Gastrocnemius medialis (tissue), 4 donors: ENCODE measurements around the gene C10orf53. TPM values are rescaled to one million over a fixed set of nuclear protein-coding genes. Genes with fewer than 3 reads are reported as not detected.

ENCODE experiments used
- ATAC-seq, 2 donors: fragments of 150-250 bp; one replicate each; pipeline ENCODE4 v1.9.1; 2016
- DNase-seq, 2 donors: peaks; one replicate each; pipeline ENCODE4 v3.0.0-alpha.2; 2019
- H3K27ac ChIP-seq, 4 donors: fragments of 200-600 bp; sonication (generic); 1 replicate in 1 of 4; 2 replicates in 3 of 4; pipeline ENCODE4 v1.5.1; 2016 to 2018; ENCODE audit warnings: mild to moderate bottlenecking in 2 of 4, moderate library complexity in 1 of 4
- H3K27me3 ChIP-seq, 3 donors: fragments of 200-600 bp; sonication (generic) in 2 of 3; 1 replicate in 1 of 3; 2 replicates in 2 of 3; pipeline versions ENCODE4 v1.5.1 to v1.6.0; 2016 to 2019; ENCODE audit warnings: mild to moderate bottlenecking in 1 of 3, moderate library complexity in 1 of 3
- H3K36me3 ChIP-seq, 2 donors: fragments of 200-600 bp; sonication (generic) in 1 of 2; one replicate each; pipeline ENCODE4 v1.5.1; 2017 to 2018
- H3K4me1 ChIP-seq, 2 donors: fragments of 200-600 bp; sonication (generic) in 1 of 2; one replicate each; pipeline ENCODE4 v1.5.1; 2016 to 2017; ENCODE audit warnings: mild to moderate bottlenecking in 2 of 2
- H3K4me3 ChIP-seq, 4 donors: fragments of 200-600 bp; sonication (generic) in 3 of 4; 1 replicate in 1 of 4; 2 replicates in 3 of 4; pipeline ENCODE4 v1.5.1; 2016 to 2019; ENCODE audit warnings: mild to moderate bottlenecking in 2 of 4
- H3K9me3 ChIP-seq, 3 donors: fragments of 200-600 bp; sonication (generic) in 2 of 3; 1 replicate in 1 of 3; 2 replicates in 2 of 3; pipeline ENCODE4 v1.5.1; 2016 to 2019
- CTCF ChIP-seq, 5 experiments: fragments of 450-650 bp in 3 of 5; fragments of 200-600 bp in 2 of 5; sonication (generic) in 2 of 5; IDR thresholded peaks in 4 of 5; conservative IDR thresholded peaks in 1 of 5; 1 replicate in 4 of 5; 2 replicates in 1 of 5; pipeline ENCODE4 v1.5.1; 2016 to 2019; ENCODE audit warnings: antibody characterized with exemption in 5 of 5, mild to moderate bottlenecking in 3 of 5, moderate library complexity in 3 of 5
- POLR2A ChIP-seq, 2 donors: fragments of 450-650 bp; IDR thresholded peaks; one replicate each; pipeline ENCODE4 v1.6.1; 2017; ENCODE audit warnings: antibody characterized with exemption in 2 of 2, mild to moderate bottlenecking in 2 of 2, moderate library complexity in 2 of 2
- in situ Hi-C, 4 donors: fragments of 200-750 bp; cut with MboI; loops; one replicate each; pipeline versions ENCODE4 v1.15.0 to v1.8.0; 2017; ENCODE audit warnings: low sequenced_read_pairs in 4 of 4
- intact Hi-C: fragments of 100-400 bp; cut with DNase I; formaldehyde crosslinking; loops from one replicate; pipeline ENCODE4 v1.15.1; 2023; ENCODE audit warnings: low total_unique reads
- total RNA-seq, 4 donors: library from RNA; depleted of rRNA; stranded (reverse); fragments of >200 nt; gene quantifications; one replicate each; pipeline versions ENCODE4 v1.1.0 to v1.2.3, GENCODE V29; 2016

The C10orf53 gene
- total RNA-seq, 4 donors from 2014 or later: not detected

DNA sequence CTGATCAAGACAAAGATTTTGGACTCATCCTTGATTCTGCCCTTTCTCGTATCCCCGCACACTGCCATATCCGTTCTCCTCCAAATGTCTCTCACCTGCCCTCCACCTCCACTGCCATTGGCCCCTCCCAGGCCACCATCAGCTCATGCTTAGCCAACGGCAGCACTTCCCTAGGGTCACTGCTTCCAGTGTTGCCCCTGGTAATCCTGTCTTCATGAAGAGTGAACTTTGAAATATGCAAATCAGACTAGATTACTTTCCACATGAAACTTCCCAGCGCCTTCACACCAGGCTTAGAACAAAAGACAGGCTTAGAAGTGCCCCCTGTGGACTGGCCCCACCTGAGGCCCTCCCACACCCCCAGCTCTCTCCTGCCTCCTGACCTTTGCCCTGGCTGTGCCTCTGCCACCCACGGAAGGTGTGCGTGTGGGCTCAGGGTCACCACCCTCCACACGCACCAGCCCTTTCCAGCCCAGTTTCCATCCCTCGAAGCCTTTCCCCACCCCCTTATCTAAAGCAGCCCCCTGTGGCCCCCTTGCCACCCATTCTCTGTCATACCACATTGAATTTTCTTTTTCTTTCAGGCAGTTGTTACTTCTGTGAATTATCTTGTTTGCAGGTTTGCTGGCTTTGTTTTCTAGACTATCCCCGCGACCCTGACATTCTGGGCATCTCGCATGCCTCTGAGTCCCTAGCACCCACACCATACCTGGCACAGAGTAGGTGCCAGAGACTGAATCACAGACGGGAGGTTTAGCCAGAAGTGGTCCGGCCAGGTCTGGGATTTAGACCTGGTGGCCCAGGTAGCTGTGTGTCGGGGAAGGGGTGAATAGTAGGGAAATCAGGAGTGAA, 26.8 kb upstream of the C10orf53 start:
- H3K27ac ChIP-seq: no peak overlapping the region
- H3K36me3 ChIP-seq: no peaks in the 10 kb centered on the region
- H3K4me3 ChIP-seq: no peak overlapping the region
- intact Hi-C loops (no loop called here), in situ Hi-C loops (no loop called here)
- no peak for ATAC-seq
- no peak for DNase-seq
- H3K9me3 ChIP-seq: no peaks in the 10 kb centered on the region
- no peaks in the 10 kb centered on the region for H3K4me1 ChIP-seq
- no peak for TF ChIP-seq POLR2A (IDR thresholded peaks at IDR 0.05)
- TF ChIP-seq CTCF (IDR thresholded peaks at IDR 0.05 in 4 of 5, conservative IDR thresholded peaks at IDR 0.05 in 1 of 5): no peak
- peaks cover 0 to 3% (median 0%) of the 10 kb centered on the region in 3 donors for H3K27me3 ChIP-seq

- TF ChIP-seq CTCF (IDR thresholded peaks at IDR 0.05 in 4 of 5, conservative IDR thresholded peaks at IDR 0.05 in 1 of 5) (no peak), POLR2A (IDR thresholded peaks at IDR 0.05) (no peak)
- Histone ChIP-seq H3K27ac (no peak overlapping the region), H3K4me1 (no peaks in the 10 kb centered on the region), H3K4me3 (no peak overlapping the region), H3K36me3 (no peaks in the 10 kb centered on the region), H3K27me3 (no peaks in the 10 kb centered on the region), H3K9me3 (no peaks in the 10 kb centered on the region)
- in situ Hi-C loops (no loop called here), intact Hi-C loops (no loop called here)
- DNase-seq (no peak), ATAC-seq (no peak)
These were observed 26.1 kb upstream of the C10orf53 start for GRCh38 chr10:49653273-49653929.

- H3K4me3 ChIP-seq: no peak overlapping the region
These were observed 25.3 kb upstream of the C10orf53 start for GRCh38 chr10:49654036-49654693.

GRCh38 chr10:49655099-49655498, 24.4 kb upstream of the C10orf53 start:
- Histone ChIP-seq H3K4me3 (no peak overlapping the region), H3K27ac (no peak overlapping the region), H3K36me3 (no peaks in the 10 kb centered on the region), H3K27me3 (no peaks in the 10 kb centered on the region), H3K4me1 (no peaks in the 10 kb centered on the region), H3K9me3 (no peaks in the 10 kb centered on the region)
- DNase-seq: no peak
- in situ Hi-C loops: no loop called here
- intact Hi-C loops: no loop called here
- no peak for ATAC-seq
- no peak for TF ChIP-seq POLR2A (IDR thresholded peaks at IDR 0.05)
- TF ChIP-seq CTCF (IDR thresholded peaks at IDR 0.05 in 4 of 5, conservative IDR thresholded peaks at IDR 0.05 in 1 of 5): no peak

More at GRCh38 chr10:49654036-49654693, 25.3 kb upstream of the C10orf53 start:
- in situ Hi-C loops (no loop called here), intact Hi-C loops (no loop called here)
- ATAC-seq: no peak
- DNase-seq: no peak
- no peaks in the 10 kb centered on the region for H3K36me3 ChIP-seq
- TF ChIP-seq CTCF (IDR thresholded peaks at IDR 0.05 in 4 of 5, conservative IDR thresholded peaks at IDR 0.05 in 1 of 5): no peak
- no peak for TF ChIP-seq POLR2A (IDR thresholded peaks at IDR 0.05)
- H3K27me3 ChIP-seq: no peaks in the 10 kb centered on the region
- H3K4me1 ChIP-seq: no peaks in the 10 kb centered on the region
- no peaks in the 10 kb centered on the region for H3K9me3 ChIP-seq
- H3K27ac ChIP-seq: no peak overlapping the region
